ENCODE measurements around the gene SHPK.

SHPK gene

GRCh38 chr17:3656353-3656752 is 20.3 kb upstream of the SHPK start:
- H3K4me3 ChIP-seq (ENCODE audit: low read depth, low read length, poor library complexity, severe bottlenecking) = no peak overlapping the region
- H3K9me2 ChIP-seq (ENCODE audit: low read depth, low read length) = no peaks in the 10 kb centered on the region
- no peak overlapping the region for H3K27ac ChIP-seq (ENCODE audit: low read depth, low read length, poor library complexity, severe bottlenecking)
- H3K9me3 ChIP-seq (ENCODE audit: low read length) = no peaks in the 10 kb centered on the region
- no peaks in the 10 kb centered on the region for H3K4me1 ChIP-seq (ENCODE audit: insufficient read depth, low read length, severe bottlenecking)
- H3K79me2 ChIP-seq (ENCODE audit: insufficient read depth, low read length) = no peaks in the 10 kb centered on the region
- no peak overlapping the region for H3K4me2 ChIP-seq (ENCODE audit: low read length)
- H3K36me3 ChIP-seq (ENCODE audit: insufficient read depth, low read length) = no peaks in the 10 kb centered on the region; the same call in 1 of the 2 replicates
- TF ChIP-seq, protein P1, sequence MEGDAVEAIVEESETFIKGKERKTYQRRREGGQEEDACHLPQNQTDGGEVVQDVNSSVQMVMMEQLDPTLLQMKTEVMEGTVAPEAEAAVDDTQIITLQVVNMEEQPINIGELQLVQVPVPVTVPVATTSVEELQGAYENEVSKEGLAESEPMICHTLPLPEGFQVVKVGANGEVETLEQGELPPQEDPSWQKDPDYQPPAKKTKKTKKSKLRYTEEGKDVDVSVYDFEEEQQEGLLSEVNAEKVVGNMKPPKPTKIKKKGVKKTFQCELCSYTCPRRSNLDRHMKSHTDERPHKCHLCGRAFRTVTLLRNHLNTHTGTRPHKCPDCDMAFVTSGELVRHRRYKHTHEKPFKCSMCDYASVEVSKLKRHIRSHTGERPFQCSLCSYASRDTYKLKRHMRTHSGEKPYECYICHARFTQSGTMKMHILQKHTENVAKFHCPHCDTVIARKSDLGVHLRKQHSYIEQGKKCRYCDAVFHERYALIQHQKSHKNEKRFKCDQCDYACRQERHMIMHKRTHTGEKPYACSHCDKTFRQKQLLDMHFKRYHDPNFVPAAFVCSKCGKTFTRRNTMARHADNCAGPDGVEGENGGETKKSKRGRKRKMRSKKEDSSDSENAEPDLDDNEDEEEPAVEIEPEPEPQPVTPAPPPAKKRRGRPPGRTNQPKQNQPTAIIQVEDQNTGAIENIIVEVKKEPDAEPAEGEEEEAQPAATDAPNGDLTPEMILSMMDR (IDR thresholded peaks at IDR 0.05; ENCODE audit: low read length) = no peak
- TF ChIP-seq EZH2 (IDR thresholded peaks at IDR 0.05; ENCODE audit: borderline replicate concordance, low read length) = no peak
- H2AFZ ChIP-seq (ENCODE audit: low read length) = no peak overlapping the region
- H4K20me1 ChIP-seq (ENCODE audit: insufficient read depth, low read length) = no peaks in the 10 kb centered on the region
- no peaks in the 10 kb centered on the region for H3F3A ChIP-seq (ENCODE audit: insufficient read depth, low read length)
- no peak overlapping the region for H3K9ac ChIP-seq (ENCODE audit: low read length)
- no peaks in the 10 kb centered on the region for H3K27me3 ChIP-seq (ENCODE audit: insufficient read depth, low read length)

DNA sequence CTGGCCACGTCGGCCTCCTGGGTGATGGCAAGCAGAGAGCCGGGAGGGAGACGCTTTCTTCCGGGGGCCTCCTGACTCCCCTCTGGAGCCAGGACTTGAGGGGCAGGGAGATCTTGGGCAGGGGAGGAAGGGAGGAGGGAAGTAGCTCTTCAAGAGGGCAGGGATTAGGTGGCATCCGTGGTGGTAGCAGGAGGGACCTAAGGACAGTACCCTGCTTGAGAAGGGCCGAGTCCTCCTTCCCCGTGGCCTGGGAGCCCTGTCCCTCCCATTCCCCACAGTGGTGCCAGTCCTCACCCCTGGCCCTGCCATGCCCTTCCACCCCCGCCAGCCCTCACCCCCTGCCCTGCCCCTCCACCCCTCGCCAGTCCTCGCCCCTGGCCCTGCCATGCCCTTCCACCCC is 19.7 kb upstream of the SHPK start:
- Histone ChIP-seq H3K4me3 (ENCODE audit: low read depth, low read length, poor library complexity, severe bottlenecking) (no peak overlapping the region), H3K9me2 (ENCODE audit: low read depth, low read length) (no peaks in the 10 kb centered on the region), H3K27ac (ENCODE audit: low read depth, low read length, poor library complexity, severe bottlenecking) (no peak overlapping the region), H3K9ac (ENCODE audit: low read length) (no peak overlapping the region), H2AFZ (ENCODE audit: low read length) (no peak overlapping the region), H3K27me3 (ENCODE audit: insufficient read depth, low read length) (no peaks in the 10 kb centered on the region), H3K4me2 (ENCODE audit: low read length) (no peak overlapping the region), H3K9me3 (ENCODE audit: low read length) (no peaks in the 10 kb centered on the region), H4K20me1 (ENCODE audit: insufficient read depth, low read length) (no peaks in the 10 kb centered on the region), H3K79me2 (ENCODE audit: insufficient read depth, low read length) (no peaks in the 10 kb centered on the region), H3K4me1 (ENCODE audit: insufficient read depth, low read length, severe bottlenecking) (no peaks in the 10 kb centered on the region), H3K36me3 (ENCODE audit: insufficient read depth, low read length) (no peaks in the 10 kb centered on the region; the same call in 1 of the 2 replicates), H3F3A (ENCODE audit: insufficient read depth, low read length) (no peaks in the 10 kb centered on the region)
- no peak for TF ChIP-seq EZH2 (IDR thresholded peaks at IDR 0.05; ENCODE audit: borderline replicate concordance, low read length)
- TF ChIP-seq, protein P1 (IDR thresholded peaks at IDR 0.05; ENCODE audit: low read length) = no peak

- H3K4me2 ChIP-seq (ENCODE audit: low read length) = no peak overlapping the region
- no peaks in the 10 kb centered on the region for H3K9me2 ChIP-seq (ENCODE audit: low read depth, low read length)
- H3F3A ChIP-seq (ENCODE audit: insufficient read depth, low read length) = no peaks in the 10 kb centered on the region
- H3K4me3 ChIP-seq (ENCODE audit: low read depth, low read length, poor library complexity, severe bottlenecking) = no peak overlapping the region
- no peaks in the 10 kb centered on the region for H3K79me2 ChIP-seq (ENCODE audit: insufficient read depth, low read length)
- H4K20me1 ChIP-seq (ENCODE audit: insufficient read depth, low read length) = no peaks in the 10 kb centered on the region
- H2AFZ ChIP-seq (ENCODE audit: low read length) = no peak overlapping the region
- H3K36me3 ChIP-seq (ENCODE audit: insufficient read depth, low read length) = peaks cover 7% of the 10 kb centered on the region; the same call in 1 of the 2 replicates
- peaks cover 13% of the 10 kb centered on the region for H3K4me1 ChIP-seq (ENCODE audit: insufficient read depth, low read length, severe bottlenecking)
- H3K27me3 ChIP-seq (ENCODE audit: insufficient read depth, low read length) = no peaks in the 10 kb centered on the region
- H3K27ac ChIP-seq (ENCODE audit: low read depth, low read length, poor library complexity, severe bottlenecking) = no peak overlapping the region
- no peak for TF ChIP-seq EZH2 (IDR thresholded peaks at IDR 0.05; ENCODE audit: borderline replicate concordance, low read length)
- TF ChIP-seq, protein P1 (IDR thresholded peaks at IDR 0.05; ENCODE audit: low read length) = peak; percentile 66
- no peak overlapping the region for H3K9ac ChIP-seq (ENCODE audit: low read length)
- no peaks in the 10 kb centered on the region for H3K9me3 ChIP-seq (ENCODE audit: low read length)
These were observed 11.9 kb upstream of the SHPK start for GRCh38 chr17:3647769-3648555.

Measured in OCI-LY1 (cell line).